Nucleus accumbens (tissue), 56 donors: ENCODE data around the gene NPAS3.
"Not testable (repeated sequence)": the region's sequence is repeated elsewhere in the genome, so short reads cannot be mapped to it uniquely, and the experiment has no call there.

ENCODE experiments used
- DNase-seq, 56 donors: peaks; one replicate each; lab custom pipeline; 2025; lab: John Stamatoyannopoulos, UW

NPAS3 gene

GRCh38 chr14:33062881-33063280 is 124.2 kb downstream of the NPAS3 start:
- DNase-seq, result no peak

GRCh38 chr14:33063521-33063920 is 124.8 kb downstream of the NPAS3 start:
- no peak for DNase-seq

GRCh38 chr14:33065634-33066033 is 127.0 kb downstream of the NPAS3 start:
- no peak for DNase-seq

GRCh38 chr14:33068040-33068439 is 129.4 kb downstream of the NPAS3 start:
- DNase-seq, result no peak

- no peak for DNase-seq
Measured at GRCh38 chr14:33068626-33069025, 129.9 kb downstream of the NPAS3 start.

GRCh38 chr14:33070475-33070874 is 131.8 kb downstream of the NPAS3 start:
- DNase-seq, result peak in 4 of 56 donors; percentile 1 to 7 (median 5)

GRCh38 chr14:33073023-33073422 is 134.3 kb downstream of the NPAS3 start:
- no peak for DNase-seq

- DNase-seq, result no peak
Measured at GRCh38 chr14:33081259-33081658, 142.6 kb downstream of the NPAS3 start.

- no peak for DNase-seq
Measured at GRCh38 chr14:33085799-33086198, 147.1 kb downstream of the NPAS3 start.

- DNase-seq, result not testable (repeated sequence)
Measured at GRCh38 chr14:33088274-33088673, 149.6 kb downstream of the NPAS3 start.

- DNase-seq, result no peak
Measured at GRCh38 chr14:33098016-33098415, 159.3 kb downstream of the NPAS3 start.

GRCh38 chr14:33103489-33103888 is 164.8 kb downstream of the NPAS3 start:
- no peak for DNase-seq

GRCh38 chr14:33103966-33104365 is 165.3 kb downstream of the NPAS3 start:
- DNase-seq, result no peak

GRCh38 chr14:33110737-33111443 is 172.2 kb downstream of the NPAS3 start:
- peak in 3 of 56 donors; percentile 0 to 4 (median 1) for DNase-seq

- no peak for DNase-seq
Measured at GRCh38 chr14:33114331-33114730, 175.7 kb downstream of the NPAS3 start.

GRCh38 chr14:33118668-33119067 is 180.0 kb downstream of the NPAS3 start:
- no peak for DNase-seq

GRCh38 chr14:33120341-33120740 is 181.7 kb downstream of the NPAS3 start:
- no peak for DNase-seq

GRCh38 chr14:33120966-33121365 is 182.3 kb downstream of the NPAS3 start:
- no peak for DNase-seq

- DNase-seq, result no peak
Measured at GRCh38 chr14:33123281-33123680, 184.6 kb downstream of the NPAS3 start.

GRCh38 chr14:33126433-33126832 is 187.8 kb downstream of the NPAS3 start:
- no peak for DNase-seq

GRCh38 chr14:33127531-33127930 is 188.9 kb downstream of the NPAS3 start:
- DNase-seq, result no peak

GRCh38 chr14:33131801-33132200 is 193.1 kb downstream of the NPAS3 start:
- no peak for DNase-seq

GRCh38 chr14:33134162-33134561 is 195.5 kb downstream of the NPAS3 start:
- no peak for DNase-seq
